Heart right ventricle (tissue), 16 donors: ENCODE results near the gene MOV10. TPM values are rescaled to one million over a fixed set of nuclear protein-coding genes. Genes with fewer than 3 reads are reported as not detected.

ENCODE experiments used
- ATAC-seq, 8 donors: fragments of 200-7000 bp; cut with Tn5 transposase; one replicate each; pipeline ENCODE4 v1.9.1; 2020; ENCODE audit warnings: mild to moderate bottlenecking in 8 of 8, moderate library complexity in 8 of 8, moderate number of reproducible peaks in 1 of 8
- DNase-seq, 2 donors: peaks; one replicate each; pipeline ENCODE4 v3.0.0-alpha.2; 2020
- H3K27ac ChIP-seq, 10 donors: fragments of 200-600 bp; sonication (generic) in 2 of 10; one replicate each; pipeline versions ENCODE4 v1.5.0 to v1.8.0; 2020 to 2022; ENCODE audit warnings: mild to moderate bottlenecking in 3 of 10
- H3K27me3 ChIP-seq, 7 donors: fragments of 200-600 bp; one replicate each; pipeline ENCODE4 v1.8.0; 2021 to 2022; ENCODE audit warnings: mild to moderate bottlenecking in 2 of 7
- H3K36me3 ChIP-seq, 9 donors: fragments of 200-600 bp; sonication (generic) in 1 of 9; one replicate each; pipeline versions ENCODE4 v1.5.0 to v1.8.0; 2020 to 2022; ENCODE audit warnings: mild to moderate bottlenecking in 2 of 9
- H3K4me1 ChIP-seq, 9 donors: fragments of 200-600 bp; sonication (generic) in 1 of 9; one replicate each; pipeline versions ENCODE4 v1.5.0 to v1.8.0; 2020 to 2022; ENCODE audit warnings: mild to moderate bottlenecking in 4 of 9
- H3K4me3 ChIP-seq, 10 donors: fragments of 200-600 bp; sonication (generic) in 2 of 10; one replicate each; pipeline versions ENCODE4 v1.5.0 to v1.8.0; 2020 to 2022; ENCODE audit warnings: mild to moderate bottlenecking in 7 of 10, moderate library complexity in 2 of 10
- H3K9me3 ChIP-seq, 11 donors: fragments of 200-600 bp in 10 of 11; sonication (generic) in 2 of 11; one replicate each; pipeline versions ENCODE4 v1.5.0 to v1.8.0; 2013 to 2022; ENCODE audit warnings: mild to moderate bottlenecking in 2 of 11, control low read depth in 1 of 11, moderate library complexity in 1 of 11
- CTCF ChIP-seq, 9 donors: fragments of 200-600 bp; sonication (generic) in 2 of 9; IDR thresholded peaks; one replicate each; pipeline versions ENCODE4 v1.5.0 to v1.8.0; 2021 to 2022; ENCODE audit warnings: antibody characterized with exemption in 9 of 9, mild to moderate bottlenecking in 5 of 9, moderate library complexity in 1 of 9
- WGBS, 2 donors: extraction: QIAGEN DNeasy Blood & Tissue Kit; methylation state at CpG; one replicate each; pipeline ENCODE4 v1.1.7; 2013; ENCODE audit warnings: inconsistent platforms in 1 of 2; 5-methylcytosine and 5-hydroxymethylcytosine counted together
- intact Hi-C, 10 donors: fragments of 100-400 bp; cut with DNase I; formaldehyde crosslinking; loops; one replicate each; pipeline versions ENCODE4 v1.11.1 to v1.14.2; 2022
- polyA plus RNA-seq, 2 donors: library from polyadenylated mRNA; stranded (reverse); fragments of 200-250 nt; gene quantifications; one replicate each; pipeline ENCODE4 v1.2.3, GENCODE V29; 2013
- total RNA-seq, 10 donors: library from RNA; stranded (reverse); fragmentation: NEBNext Ultra II Directional in 3 of 10; extraction: Animal tissue kit (Norgen Biotek cat#: 25700) in 3 of 10; gene quantifications; one replicate each; pipeline versions ENCODE4 v1.2.1 to v1.2.4, GENCODE V29; 2021 to 2023
- donor health status: Arrhythmogenic right ventricular cardiomyopathy.
- donor health status: ischemic (EF 13 %, LVEDD 7.1; RV severe dilation, severe dysfunction).
- donor health status: healthy with polysubstance abuse.
- donor health status: DM: no; HTN: yes; CAD: no.
- donor health status: DM: no; HTN: no; CAD: no.
- donor health status: ischemic (EF 25% LVEDD 6.9; RV normal size, moderate dysfunction).
- donor health status: ischemic (EF 25% LVEDD 5.7; RV mildly dilated, moderate dysfunction).
- donor health status: healthy.
- donor health status: DM: yes; HTN: yes; CAD: no.
- donor health status: Ischemic cardiomyopathy.
- donor health status: ischemic (EF 35%, LVEDD 5.7; RV mildly dilated, moderate dysfunction).
- donor health status: nonischemic (EF 11% LVEDD 7.7; RV severe dilation, severe dysfunction).
- donor health status: DM: yes; HTN: yes; CAD: no.
- donor health status: PGD.
- donor health status: ischemic (EF 29% LVEDD 5.4; RV normal size, mild dysfunction).
- donor health status: nonischemic (EF 23%, LVEDD 6.1; RV moderate dilation, normal function).

MOV10 gene
- total and polyA plus RNA-seq, 12 donors: 6.3 to 69.4 (median 14.2) TPM

GRCh38 chr1:112678605-112679004 lies 4.1 kb downstream of the MOV10 start:
- TF ChIP-seq CTCF (IDR thresholded peaks at IDR 0.05): no peak
- H3K4me1 ChIP-seq: peaks cover 6 to 47% (median 24%) of the 10 kb centered on the region in 9 donors
- peaks cover 0 to 4% (median 0%) of the 10 kb centered on the region in 9 donors for H3K36me3 ChIP-seq
- H3K9me3 ChIP-seq: no peaks in the 10 kb centered on the region
- no peaks in the 10 kb centered on the region for H3K27me3 ChIP-seq
- H3K27ac ChIP-seq: peak overlapping the region in 3 of 10 donors; percentile 17 to 49 (median 48)
- DNase-seq: no peak
- 70 to 77% methylated on average over 3 of the region's 3 CpGs for WGBS, 2 donors
- no peak for ATAC-seq
- H3K4me3 ChIP-seq: no peak overlapping the region
- intact Hi-C loops: loop anchor here in 4 of 10 donors (10.0 kb wide), 1 partner anchor 54 kb away; no protein-coding TSS in a partner anchor

- no peak for TF ChIP-seq CTCF (IDR thresholded peaks at IDR 0.05)
- H3K36me3 ChIP-seq: peaks cover 0 to 52% (median 0%) of the 10 kb centered on the region in 9 donors
- DNase-seq: no peak
- 88 to 90% methylated on average over 5 of the region's 5 CpGs for WGBS, 2 donors
- ATAC-seq: no peak
- H3K27ac ChIP-seq: no peak overlapping the region
- peaks cover 0 to 25% (median 5%) of the 10 kb centered on the region in 9 donors for H3K4me1 ChIP-seq
- H3K27me3 ChIP-seq: no peaks in the 10 kb centered on the region
- H3K4me3 ChIP-seq: no peak overlapping the region
- intact Hi-C loops: no loop called here
- H3K9me3 ChIP-seq: no peaks in the 10 kb centered on the region
Observed at GRCh38 chr1:112685913-112686312, 11.5 kb downstream of the MOV10 start.

GRCh38 chr1:112686417-112686816 lies 12.0 kb downstream of the MOV10 start:
- DNase-seq: no peak
- WGBS, 2 donors: 55 to 61% methylated on average over 3 of the region's 3 CpGs
- ATAC-seq: no peak
- Histone ChIP-seq H3K27ac (no peak overlapping the region), H3K9me3 (no peaks in the 10 kb centered on the region), H3K4me1 (peaks cover 0 to 25% (median 5%) of the 10 kb centered on the region in 9 donors), H3K36me3 (peaks cover 0 to 57% (median 3%) of the 10 kb centered on the region in 9 donors), H3K4me3 (no peak overlapping the region), H3K27me3 (no peaks in the 10 kb centered on the region)
- intact Hi-C loops: no loop called here
- TF ChIP-seq CTCF (IDR thresholded peaks at IDR 0.05): no peak

GRCh38 chr1:112686835-112687234 lies 12.4 kb downstream of the MOV10 start:
- Histone ChIP-seq H3K9me3 (no peaks in the 10 kb centered on the region), H3K4me1 (peaks cover 0 to 25% (median 5%) of the 10 kb centered on the region in 9 donors), H3K4me3 (no peak overlapping the region), H3K36me3 (peaks cover 0 to 62% (median 7%) of the 10 kb centered on the region in 9 donors), H3K27ac (no peak overlapping the region), H3K27me3 (no peaks in the 10 kb centered on the region)
- TF ChIP-seq CTCF (IDR thresholded peaks at IDR 0.05): no peak
- DNase-seq (no peak), ATAC-seq (no peak)
- intact Hi-C loops: no loop called here
- 94% methylated on average over 4 of the region's 4 CpGs for WGBS, 2 donors
